ENCODE measurements around the gene ATXN7L3.

- TF ChIP-seq CTCF (IDR thresholded peaks at IDR 0.05) (no peak), POLR2A (IDR thresholded peaks at IDR 0.05) (no peak)
Observed at GRCh38 chr17:44241106-44241624, 41.5 kb upstream of the ATXN7L3 start.
